AG04449 (cell line): ENCODE measurements around the gene TSPAN15.

Source experiments
- CTCF ChIA-PET: fragments of 350-600 bp; formaldehyde crosslinking; extraction: SDS; loops from one replicate; lab custom pipeline; 2021; ENCODE audit warnings: antibody characterized with exemption; lab: Yijun Ruan, JAX
- POLR2A ChIA-PET: fragments of 400-600, 350-600 bp; formaldehyde crosslinking; extraction: SDS; loops from one replicate; lab custom pipeline; 2020; ENCODE audit warnings: antibody characterized with exemption, inconsistent platforms; lab: Yijun Ruan, JAX
- DNase-seq: peaks from one replicate; pipeline ENCODE4 v3.0.0-alpha.2; 2010; ENCODE audit warnings: low read depth, low spot score
- H3K4me3 ChIP-seq: 2 replicates; pipeline ENCODE4 v1.5.1; 2011; ENCODE audit warnings: low read depth, mild to moderate bottlenecking, control low read depth, low read length
- TF ChIP-seq, protein P1 (sequence below): IDR thresholded peaks from one replicate; pipeline ENCODE4 v1.5.1; 2011; ENCODE audit warnings: mild to moderate bottlenecking, moderate library complexity, low read length, control low read depth, inconsistent platforms; ENCODE audit not compliant: insufficient read depth; ENCODE audit errors: missing control alignments

TSPAN15 gene

DNA sequence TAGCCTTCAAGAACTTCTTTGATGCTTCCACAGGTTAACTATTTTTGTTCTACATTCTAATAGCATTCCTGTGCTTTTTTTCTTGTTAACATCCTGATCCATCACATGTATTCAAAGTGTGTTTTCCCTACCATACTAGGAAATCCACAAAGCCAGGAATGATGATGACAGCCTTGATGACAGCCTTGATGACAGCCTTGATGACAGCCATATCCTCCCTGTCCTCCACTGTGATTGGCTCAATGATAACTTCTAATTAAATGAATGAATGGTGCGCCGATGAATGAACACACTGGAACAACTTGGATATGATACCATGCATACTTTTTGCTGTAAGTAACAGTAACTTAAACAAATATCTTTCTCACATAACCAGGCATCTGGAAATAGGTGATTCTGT is 26.2 kb upstream of the TSPAN15 start:
- ChIA-PET CTCF (interaction anchor here (0.7 to 11.0 kb wide), 6 partner anchors 8 to 90 kb away, joined by 3 to 118 read pairs (median 4); partner anchors contain the start of gene TACR2), POLR2A (no interaction called here)
- DNase-seq = no peak
- H3K4me3 ChIP-seq = no peak overlapping the region
- TF ChIP-seq, protein P1, sequence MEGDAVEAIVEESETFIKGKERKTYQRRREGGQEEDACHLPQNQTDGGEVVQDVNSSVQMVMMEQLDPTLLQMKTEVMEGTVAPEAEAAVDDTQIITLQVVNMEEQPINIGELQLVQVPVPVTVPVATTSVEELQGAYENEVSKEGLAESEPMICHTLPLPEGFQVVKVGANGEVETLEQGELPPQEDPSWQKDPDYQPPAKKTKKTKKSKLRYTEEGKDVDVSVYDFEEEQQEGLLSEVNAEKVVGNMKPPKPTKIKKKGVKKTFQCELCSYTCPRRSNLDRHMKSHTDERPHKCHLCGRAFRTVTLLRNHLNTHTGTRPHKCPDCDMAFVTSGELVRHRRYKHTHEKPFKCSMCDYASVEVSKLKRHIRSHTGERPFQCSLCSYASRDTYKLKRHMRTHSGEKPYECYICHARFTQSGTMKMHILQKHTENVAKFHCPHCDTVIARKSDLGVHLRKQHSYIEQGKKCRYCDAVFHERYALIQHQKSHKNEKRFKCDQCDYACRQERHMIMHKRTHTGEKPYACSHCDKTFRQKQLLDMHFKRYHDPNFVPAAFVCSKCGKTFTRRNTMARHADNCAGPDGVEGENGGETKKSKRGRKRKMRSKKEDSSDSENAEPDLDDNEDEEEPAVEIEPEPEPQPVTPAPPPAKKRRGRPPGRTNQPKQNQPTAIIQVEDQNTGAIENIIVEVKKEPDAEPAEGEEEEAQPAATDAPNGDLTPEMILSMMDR = no peak

DNA sequence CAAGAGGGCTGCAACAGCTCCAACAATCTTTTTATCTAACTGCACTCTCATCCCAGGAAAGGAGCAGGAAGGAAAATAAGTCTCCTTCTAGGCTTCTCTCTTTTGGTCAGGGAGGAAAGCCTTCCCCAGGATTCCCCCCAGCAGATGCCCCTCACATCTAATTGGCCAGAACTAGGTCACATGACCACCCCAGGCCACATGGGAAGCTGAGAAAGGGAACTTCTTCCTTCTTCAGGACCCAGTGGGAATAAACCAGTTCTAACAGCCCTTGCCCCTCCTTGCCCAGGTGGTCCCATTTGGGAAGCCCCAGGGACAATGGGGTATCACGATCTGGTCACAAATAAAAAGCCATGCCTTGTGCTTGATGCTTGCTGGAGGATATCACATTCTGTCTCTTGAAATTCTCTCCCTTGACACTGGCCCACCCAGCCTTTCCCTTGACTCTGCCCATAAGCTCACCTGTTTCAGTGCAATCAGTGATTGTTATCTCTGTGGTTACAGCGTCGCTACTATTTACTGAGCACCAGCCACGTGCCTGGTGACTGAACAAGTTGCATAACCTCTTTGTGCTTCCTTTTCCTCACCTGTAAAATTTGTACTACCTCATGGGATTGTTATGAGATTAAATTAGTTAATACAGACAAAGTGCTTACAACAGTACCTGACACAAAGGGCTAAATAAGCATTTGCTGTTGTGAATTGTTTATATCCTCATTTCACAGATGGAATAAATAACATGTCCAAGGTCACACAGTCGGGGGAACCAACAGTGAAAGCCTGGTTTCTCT is 25.6 kb upstream of the TSPAN15 start:
- H3K4me3 ChIP-seq = no peak overlapping the region
- POLR2A ChIA-PET = no interaction called here
- CTCF ChIA-PET = interaction anchor here (0.6 to 11.0 kb wide), 9 partner anchors 9 to 90 kb away, joined by 3 to 118 read pairs (median 4); partner anchors contain the start of gene TACR2
- TF ChIP-seq, protein P1 = no peak
- no peak for DNase-seq

DNA sequence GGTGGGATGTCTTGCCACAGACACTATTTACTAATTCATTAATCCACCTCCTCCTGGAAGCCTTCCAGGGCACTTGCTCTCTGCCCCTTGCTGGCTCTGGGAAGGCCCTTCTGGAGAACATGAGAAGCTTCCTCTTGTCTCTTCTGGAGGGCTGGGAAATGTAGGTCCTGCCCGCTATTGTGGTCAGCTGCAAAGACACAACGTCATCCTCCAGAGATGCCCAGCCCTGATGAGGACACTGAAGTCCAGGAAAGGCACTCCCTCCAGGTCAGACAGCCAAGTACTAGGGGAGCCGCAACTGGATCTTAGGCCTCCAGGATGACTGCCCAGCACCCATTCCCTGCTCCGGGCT is 24.9 kb upstream of the TSPAN15 start:
- no peak for DNase-seq
- no peak overlapping the region for H3K4me3 ChIP-seq
- POLR2A ChIA-PET = no interaction called here
- TF ChIP-seq, protein P1 = no peak
- CTCF ChIA-PET = interaction anchor here (0.9 to 11.0 kb wide), 8 partner anchors 10 to 81 kb away, joined by 3 to 118 read pairs (median 4); partner anchors contain the start of gene TACR2

DNA sequence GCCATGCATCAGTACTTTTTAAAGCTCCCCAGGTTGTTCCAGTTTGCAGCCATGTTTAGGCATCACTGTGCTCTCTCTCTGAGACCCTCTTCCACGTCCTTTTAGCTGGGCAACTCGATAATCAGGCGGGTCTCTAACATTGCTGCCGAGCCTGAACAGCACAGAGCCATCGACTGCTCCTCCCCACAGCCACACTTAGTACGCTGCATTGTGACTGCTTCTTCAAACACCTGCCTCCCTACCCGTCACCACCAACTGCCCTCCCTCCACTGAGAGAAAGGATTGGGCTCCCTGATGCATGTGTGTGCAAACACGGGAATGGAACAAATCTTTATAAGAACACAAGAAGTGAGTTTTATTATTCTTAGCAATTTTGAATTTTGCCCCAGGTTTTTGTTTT is 23.1 kb upstream of the TSPAN15 start:
- POLR2A ChIA-PET = no interaction called here
- CTCF ChIA-PET = interaction anchor here (0.6 to 11.0 kb wide), 15 partner anchors 9 to 212 kb away, joined by 3 to 118 read pairs (median 5); partner anchors contain the start of gene TACR2
- DNase-seq = no peak

DNA sequence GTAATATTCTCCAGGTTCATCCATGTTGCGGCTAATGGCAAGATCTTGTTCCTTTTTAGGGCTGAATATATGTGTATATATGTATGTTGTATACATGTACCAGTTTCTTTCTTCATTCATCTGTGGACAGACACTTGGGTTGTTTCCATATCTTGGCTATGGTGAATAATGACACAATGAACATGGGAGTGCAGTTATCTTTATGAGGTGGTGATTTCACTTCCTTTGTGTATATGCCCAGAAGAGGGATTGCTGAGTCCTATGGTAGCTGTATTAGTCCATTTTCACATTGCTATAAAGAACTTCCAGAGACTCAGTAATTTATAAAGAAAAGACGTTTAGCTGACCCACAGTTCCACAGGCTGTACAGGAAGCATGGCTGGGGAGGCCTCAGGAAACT is 17.1 kb upstream of the TSPAN15 start:
- POLR2A ChIA-PET = no interaction called here
- TF ChIP-seq, protein P1 = no peak
- no peak overlapping the region for H3K4me3 ChIP-seq
- CTCF ChIA-PET = interaction anchor here (1.1 to 1.8 kb wide), 4 partner anchors 15 to 80 kb away, joined by 3 to 6 read pairs (median 4); no protein-coding TSS in a partner anchor
- no peak for DNase-seq

More for the DNA sequence above, 23.1 kb upstream of the TSPAN15 start:
- H3K4me3 ChIP-seq = no peak overlapping the region
- TF ChIP-seq, protein P1 = no peak

DNA sequence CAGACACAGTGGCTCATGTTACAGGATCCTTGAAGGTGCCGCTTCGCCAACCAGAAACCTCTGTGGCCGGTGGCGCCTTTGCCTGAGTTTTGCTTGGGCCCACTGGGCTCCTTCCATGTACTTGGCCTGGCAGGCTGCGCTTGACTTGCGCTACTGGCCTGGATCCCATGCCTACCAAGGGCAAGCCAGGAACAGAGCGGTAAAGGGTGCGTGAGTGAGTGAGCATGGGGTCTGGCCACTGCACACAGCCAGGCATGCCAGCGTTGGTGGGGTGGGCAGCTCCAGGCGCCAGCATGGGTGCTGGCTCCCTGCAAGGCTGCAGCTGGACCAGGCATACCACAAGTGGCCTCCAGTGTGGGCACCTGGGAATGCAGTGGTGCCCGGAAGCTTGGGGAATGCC is 16.3 kb upstream of the TSPAN15 start:
- CTCF ChIA-PET = interaction anchor here (1.1 kb wide), 1 partner anchor 80 kb away, joined by 3 read pairs; no protein-coding TSS in a partner anchor
- no peak for DNase-seq
- TF ChIP-seq, protein P1 = no peak
- no peak overlapping the region for H3K4me3 ChIP-seq
- POLR2A ChIA-PET = no interaction called here
